ENCODE measurements around the gene NOL7.

Gene NOL7

DNA sequence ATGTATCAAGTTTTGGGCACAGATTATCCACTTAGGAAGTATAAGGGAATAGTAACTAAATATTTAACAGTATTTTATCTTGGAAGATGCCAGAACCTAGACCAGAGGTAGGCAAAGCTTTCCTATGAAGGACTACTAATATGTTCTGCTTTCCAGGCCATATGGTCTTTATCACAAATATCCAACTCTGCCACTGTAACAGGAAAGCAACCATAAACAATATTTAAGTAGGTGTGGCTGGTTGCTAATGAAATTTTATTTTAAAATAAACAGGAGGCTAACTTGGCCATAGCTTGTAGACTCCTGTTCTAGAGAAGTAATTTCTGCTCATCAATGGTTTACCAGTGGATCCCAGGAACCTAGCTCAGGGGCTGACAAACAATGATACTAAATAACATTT lies 39.4 kb downstream of the NOL7 start:
- no peak for ATAC-seq
- no peak for DNase-seq

GRCh38 chr6:13655700-13656099 lies 40.6 kb downstream of the NOL7 start:
- DNase-seq (no peak), ATAC-seq (no peak)

- no peak for ATAC-seq
Measured at GRCh38 chr6:13660273-13660672, 45.1 kb downstream of the NOL7 start.

GRCh38 chr6:13660893-13661292 lies 45.8 kb downstream of the NOL7 start:
- DNase-seq = no peak
- no peak for ATAC-seq

More at GRCh38 chr6:13660273-13660672, 45.1 kb downstream of the NOL7 start:
- no peak for DNase-seq

DNA sequence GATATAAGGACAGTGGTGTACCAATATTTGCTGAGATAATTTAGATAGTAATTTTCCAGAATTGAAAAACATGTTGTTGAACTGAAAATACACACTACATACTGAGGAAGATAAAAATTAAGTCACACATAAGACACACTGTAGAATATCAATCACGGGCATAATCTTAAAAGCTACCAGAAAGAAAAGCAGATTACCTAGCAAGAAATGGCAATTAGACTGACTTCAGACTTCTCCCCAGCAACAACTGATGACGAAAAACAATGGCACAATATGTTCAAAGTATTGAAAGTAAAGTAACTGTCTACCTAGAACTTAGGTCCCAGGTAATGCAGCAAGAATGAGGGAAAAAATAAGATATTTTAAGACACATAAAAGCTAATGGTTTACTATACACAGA lies 46.5 kb downstream of the NOL7 start:
- DNase-seq (no peak), ATAC-seq (no peak)

GRCh38 chr6:13662651-13663334 lies 47.7 kb downstream of the NOL7 start:
- no peak for ATAC-seq
- DNase-seq = no peak

GRCh38 chr6:13663986-13664385 lies 48.9 kb downstream of the NOL7 start:
- ATAC-seq = no peak
- no peak for DNase-seq

DNA sequence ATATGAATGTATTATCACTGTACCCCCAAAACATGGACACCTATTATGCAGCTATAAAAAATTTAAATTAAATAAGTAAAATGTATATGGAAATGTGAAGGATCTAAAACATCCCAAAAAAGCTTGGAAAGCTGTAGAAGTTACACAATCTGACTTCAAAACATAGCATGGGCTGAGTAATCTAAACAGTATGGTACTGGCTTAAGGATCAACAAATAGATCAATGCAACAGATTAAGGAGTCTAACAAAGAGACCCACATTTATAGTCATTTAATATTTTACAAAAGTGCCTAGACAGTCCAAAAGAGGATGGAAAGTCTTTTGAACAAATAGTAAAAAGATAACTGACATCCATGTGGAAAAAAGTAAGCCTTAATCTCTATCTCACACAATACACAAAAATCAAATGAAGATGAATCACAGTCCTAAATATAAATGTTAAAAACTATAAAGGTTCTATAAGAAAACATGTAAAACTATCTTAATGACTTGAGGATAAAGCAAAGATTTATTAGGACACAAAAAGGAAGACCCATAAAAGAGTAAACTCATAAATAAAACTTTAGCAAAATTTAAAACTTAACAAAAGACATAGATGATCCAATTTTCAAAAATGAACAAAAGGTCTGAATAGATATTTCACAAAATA lies 49.7 kb downstream of the NOL7 start:
- no peak for DNase-seq
- no peak for ATAC-seq

- DNase-seq (no peak), ATAC-seq (peak; percentile 66)
Measured at GRCh38 chr6:13666194-13667105, 51.3 kb downstream of the NOL7 start.

GRCh38 chr6:13667655-13668054 lies 52.5 kb downstream of the NOL7 start:
- no peak for ATAC-seq
- no peak for DNase-seq

DNA sequence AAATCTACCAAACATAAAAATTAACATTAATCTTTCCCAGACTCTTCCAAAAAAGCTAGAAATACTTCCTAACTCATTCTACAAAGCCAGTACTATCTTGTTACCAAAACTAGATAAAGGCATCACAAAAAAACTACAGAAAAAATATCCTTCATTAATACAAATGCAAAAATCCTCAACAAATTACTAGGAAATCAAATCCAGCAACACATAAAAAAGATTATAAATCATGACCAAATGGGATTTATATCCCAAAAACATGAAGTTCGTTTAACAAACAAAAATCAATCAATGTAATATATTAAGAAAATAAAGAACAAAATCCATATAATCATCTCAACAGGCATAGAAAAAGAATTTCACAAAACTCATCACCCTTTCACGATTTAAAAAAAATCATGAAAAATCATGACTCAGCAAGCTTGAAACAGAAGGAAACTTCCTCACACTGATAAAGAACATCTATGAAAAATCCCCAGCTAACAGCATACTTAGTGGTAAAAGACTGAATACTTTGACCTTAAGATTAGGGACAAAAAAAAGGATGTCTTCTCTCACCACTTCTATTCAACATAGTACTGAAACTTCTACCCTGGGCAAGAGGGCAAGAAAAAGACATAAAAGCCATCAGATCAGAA lies 53.3 kb downstream of the NOL7 start:
- DNase-seq = no peak
- ATAC-seq = peak; percentile 92

DNA sequence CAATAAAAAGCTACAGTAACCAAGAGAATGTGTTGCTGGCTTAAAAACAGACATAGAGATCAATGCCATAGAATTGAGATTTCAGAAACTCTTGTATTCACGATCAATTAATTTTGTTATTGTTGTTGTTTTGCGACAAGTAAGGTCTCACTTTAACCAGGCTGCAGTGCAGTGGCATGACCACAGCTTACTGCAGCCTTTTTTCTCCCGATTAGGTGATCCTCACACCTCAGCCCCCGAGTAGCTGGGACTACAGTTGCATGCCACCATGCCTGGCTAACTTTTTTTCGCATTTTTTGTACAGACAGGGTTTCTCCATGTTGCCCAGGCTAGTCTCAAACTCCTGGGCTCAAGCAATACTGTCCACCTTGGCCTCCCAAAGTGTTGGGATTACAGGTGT lies 54.3 kb downstream of the NOL7 start:
- ATAC-seq = no peak

More for the DNA sequence above, 54.3 kb downstream of the NOL7 start:
- no peak for DNase-seq

All from stimulated activated naive CD8-positive, alpha-beta T cell treated with anti-CD3 and anti-CD28 coated beads, Interleukin-15, Interleukin-2, amounts not matched to agents 100 U/mL and 50 U/mL, for 24 hours (primary cell).